Coronary artery (tissue), 2 donors: ENCODE data around the gene CROCC2.

Experiments
- DNase-seq: peaks from one replicate; pipeline ENCODE4 v3.0.0-alpha.2; 2017; ENCODE audit warnings: low spot score
- H3K27ac ChIP-seq, 2 donors: fragments of 200-600 bp; sonication (generic); one replicate each; pipeline ENCODE4 v1.5.1; 2016 to 2019
- H3K4me3 ChIP-seq: fragments of 200-600 bp; sonication (generic); 2 replicates; pipeline ENCODE4 v1.5.1; 2016; ENCODE audit warnings: mild to moderate bottlenecking, moderate library complexity
- TF ChIP-seq, protein P1 (sequence below): fragments of 200-600 bp; sonication (generic); IDR thresholded peaks from one replicate; pipeline ENCODE4 v1.5.1; 2019; ENCODE audit warnings: antibody characterized with exemption

CROCC2 gene

DNA sequence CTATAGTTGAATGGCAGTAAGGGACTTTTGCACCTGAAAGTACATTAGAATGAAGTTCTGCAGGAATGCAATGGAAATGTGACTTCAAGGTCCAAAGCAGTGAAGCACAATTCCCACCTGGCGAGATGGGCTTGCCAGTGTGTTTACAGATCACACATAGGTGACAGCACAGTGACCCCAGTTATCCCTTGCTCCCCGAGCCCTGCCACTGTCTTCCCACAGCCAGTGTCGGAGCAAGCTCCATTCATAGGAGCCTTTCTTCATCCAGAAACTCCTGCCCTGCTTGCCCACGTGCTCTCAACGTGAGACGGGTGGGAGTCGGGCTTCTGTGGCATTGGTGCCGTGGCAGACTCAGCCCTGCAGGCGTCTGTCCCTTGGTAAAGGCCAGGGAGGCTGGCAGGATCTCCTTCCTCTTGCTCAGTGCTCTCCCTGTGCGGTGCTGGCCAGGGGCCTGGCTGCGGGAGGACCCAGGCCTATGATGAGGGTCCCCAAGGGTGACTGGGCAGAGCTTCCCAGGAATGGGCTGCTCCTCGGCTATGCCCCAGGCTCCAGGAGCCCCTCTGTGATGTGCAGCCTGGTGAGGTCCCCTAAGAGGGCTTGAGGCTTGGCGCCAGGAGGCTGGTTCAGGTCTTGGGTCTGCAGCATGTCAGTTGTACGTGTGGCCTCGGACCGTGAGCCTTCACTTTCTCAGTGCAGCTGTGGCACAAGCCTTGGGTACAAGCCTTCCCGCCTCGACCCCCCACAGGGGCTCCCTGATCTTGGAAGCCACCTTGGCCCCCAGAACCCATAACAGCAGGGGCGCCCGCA lies 132.4 kb downstream of the CROCC2 start:
- TF ChIP-seq, protein P1, sequence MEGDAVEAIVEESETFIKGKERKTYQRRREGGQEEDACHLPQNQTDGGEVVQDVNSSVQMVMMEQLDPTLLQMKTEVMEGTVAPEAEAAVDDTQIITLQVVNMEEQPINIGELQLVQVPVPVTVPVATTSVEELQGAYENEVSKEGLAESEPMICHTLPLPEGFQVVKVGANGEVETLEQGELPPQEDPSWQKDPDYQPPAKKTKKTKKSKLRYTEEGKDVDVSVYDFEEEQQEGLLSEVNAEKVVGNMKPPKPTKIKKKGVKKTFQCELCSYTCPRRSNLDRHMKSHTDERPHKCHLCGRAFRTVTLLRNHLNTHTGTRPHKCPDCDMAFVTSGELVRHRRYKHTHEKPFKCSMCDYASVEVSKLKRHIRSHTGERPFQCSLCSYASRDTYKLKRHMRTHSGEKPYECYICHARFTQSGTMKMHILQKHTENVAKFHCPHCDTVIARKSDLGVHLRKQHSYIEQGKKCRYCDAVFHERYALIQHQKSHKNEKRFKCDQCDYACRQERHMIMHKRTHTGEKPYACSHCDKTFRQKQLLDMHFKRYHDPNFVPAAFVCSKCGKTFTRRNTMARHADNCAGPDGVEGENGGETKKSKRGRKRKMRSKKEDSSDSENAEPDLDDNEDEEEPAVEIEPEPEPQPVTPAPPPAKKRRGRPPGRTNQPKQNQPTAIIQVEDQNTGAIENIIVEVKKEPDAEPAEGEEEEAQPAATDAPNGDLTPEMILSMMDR, result no peak

DNA sequence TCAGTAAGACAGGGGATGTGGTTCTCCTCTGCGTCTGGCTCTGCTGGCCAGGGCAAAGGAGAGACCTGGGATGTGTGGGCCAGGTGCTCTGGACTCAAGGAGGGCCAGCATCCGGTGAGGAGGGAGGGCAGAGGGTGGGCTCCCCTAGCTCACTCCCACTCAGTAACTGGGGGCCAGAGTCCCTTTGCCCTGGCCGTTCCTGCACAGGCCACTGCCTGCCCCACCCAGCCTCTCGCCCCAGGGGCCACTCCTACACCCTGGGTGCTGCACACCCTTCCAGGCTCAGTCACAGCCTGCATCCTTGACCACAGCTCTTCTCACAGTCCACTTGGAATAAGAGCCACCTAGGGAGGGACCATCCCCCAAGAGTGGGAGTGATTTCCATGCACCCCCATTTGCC lies 133.3 kb downstream of the CROCC2 start:
- TF ChIP-seq, protein P1, result no peak
- no peak overlapping the region for H3K4me3 ChIP-seq
- no peak for DNase-seq
- no peak overlapping the region for H3K27ac ChIP-seq

More for the DNA sequence above, 132.4 kb downstream of the CROCC2 start:
- Histone ChIP-seq H3K27ac (no peak overlapping the region), H3K4me3 (no peak overlapping the region)
- no peak for DNase-seq

DNA sequence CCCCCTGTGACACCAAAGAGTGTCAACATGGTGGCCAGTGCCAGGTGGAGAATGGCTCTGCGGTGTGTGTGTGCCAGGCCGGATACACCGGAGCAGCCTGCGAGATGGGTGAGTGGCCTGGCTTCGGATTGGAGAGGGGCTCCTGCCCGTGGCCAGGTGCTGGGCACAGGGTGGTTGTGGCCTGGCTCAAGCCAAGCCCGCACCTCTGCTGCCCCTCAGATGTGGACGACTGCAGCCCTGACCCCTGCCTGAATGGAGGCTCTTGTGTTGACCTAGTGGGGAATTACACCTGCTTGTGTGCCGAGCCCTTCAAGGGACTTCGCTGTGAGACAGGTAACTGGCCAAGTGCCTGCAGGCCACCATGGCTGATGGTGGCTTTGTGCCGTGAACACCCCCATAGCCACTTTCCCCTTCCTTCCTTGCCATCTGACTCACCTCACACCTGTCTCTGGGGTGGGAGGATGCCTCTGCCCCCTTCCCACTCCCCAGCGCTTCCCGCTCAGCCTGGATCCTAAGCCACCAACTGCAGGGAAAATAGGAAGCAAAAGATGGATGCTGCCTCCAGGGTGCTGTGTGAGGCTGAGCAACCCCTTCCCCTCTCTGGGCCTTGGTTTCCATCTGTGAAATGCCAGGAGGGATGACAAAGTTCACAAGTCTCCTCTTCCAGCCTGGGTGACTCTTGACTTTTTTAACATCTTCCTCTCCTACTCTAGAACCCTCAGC lies 134.1 kb downstream of the CROCC2 start:
- no peak overlapping the region for H3K4me3 ChIP-seq
- H3K27ac ChIP-seq, result no peak overlapping the region
- TF ChIP-seq, protein P1, result no peak
- no peak for DNase-seq

DNA sequence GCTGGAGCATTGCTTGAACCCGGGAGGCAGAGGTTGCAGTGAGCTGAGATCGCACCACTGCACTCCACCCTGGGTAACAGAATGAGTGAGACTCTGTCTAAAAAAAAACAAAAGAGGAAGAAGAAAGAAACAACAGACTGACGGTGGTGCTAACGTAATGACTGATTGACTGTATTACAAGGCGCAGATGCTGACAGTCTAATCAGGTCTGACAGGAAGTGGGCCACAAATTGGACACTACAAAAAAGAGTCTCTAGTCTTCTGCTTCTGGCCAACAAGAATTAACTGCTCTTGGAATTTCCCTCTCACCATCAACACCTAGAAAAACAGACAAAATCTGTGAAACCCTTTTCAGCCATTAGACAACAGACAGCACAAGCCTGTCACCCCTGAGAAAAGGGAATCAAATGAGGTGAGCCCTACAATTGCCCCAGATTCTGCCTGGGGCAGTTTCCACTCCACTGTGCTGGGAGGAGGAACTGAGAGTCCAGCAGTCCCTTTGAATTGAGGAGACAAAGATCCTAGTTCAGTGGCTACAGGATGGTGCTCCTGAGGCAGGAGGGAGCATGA lies 135.5 kb downstream of the CROCC2 start:
- no peak overlapping the region for H3K27ac ChIP-seq
- no peak for DNase-seq
- no peak overlapping the region for H3K4me3 ChIP-seq
- TF ChIP-seq, protein P1, result no peak
